MG63 (cell line): ENCODE data around the gene PPFIBP2. TPM values are rescaled to one million over a fixed set of nuclear protein-coding genes. Genes with fewer than 3 reads are reported as not detected.
"Not testable (repeated sequence)": the region's sequence is repeated elsewhere in the genome, so short reads cannot be mapped to it uniquely, and the experiment has no call there.

Source experiments
- DNase-seq: peaks from one replicate; pipeline ENCODE4 v3.0.0-alpha.2; 2020
- H3K27me3 ChIP-seq: fragments of 250-450 bp; sonication (Bioruptor Pico); 2 replicates; pipeline ENCODE4 v1.5.1; 2020; ENCODE audit warnings: mild to moderate bottlenecking, moderate library complexity
- H3K36me3 ChIP-seq: fragments of 250-450 bp; sonication (Bioruptor Pico); 2 replicates; pipeline ENCODE4 v1.5.1; 2020; ENCODE audit warnings: mild to moderate bottlenecking, moderate library complexity
- H3K4me3 ChIP-seq: fragments of 250-450 bp; sonication (Bioruptor Pico); 2 replicates; pipeline ENCODE4 v1.5.1; 2020; ENCODE audit warnings: mild to moderate bottlenecking, moderate library complexity
- H3K9me3 ChIP-seq: fragments of 250-450 bp; sonication (Bioruptor Pico); 2 replicates; pipeline ENCODE4 v1.5.1; 2020; ENCODE audit warnings: mild to moderate bottlenecking, moderate library complexity
- total RNA-seq: library from RNA; depleted of rRNA; stranded (reverse); fragments of >200 nt; shearing (Covaris generic); gene quantifications from 2 replicates; pipeline ENCODE4 v1.2.3, GENCODE V29; 2014; ENCODE audit warnings: low replicate concordance

The PPFIBP2 gene
- total RNA-seq, 1 experiment from 2014 or later = 12.3 TPM

GRCh38 chr11:7517743-7518142 is 3.9 kb downstream of the PPFIBP2 start:
- not testable (repeated sequence) for DNase-seq, H3K9me3 ChIP-seq, H3K36me3 ChIP-seq, H3K27me3 ChIP-seq, H3K4me3 ChIP-seq

GRCh38 chr11:7518811-7519562 is 5.2 kb downstream of the PPFIBP2 start:
- Histone ChIP-seq H3K4me3 (no peak overlapping the region), H3K9me3 (no peaks in the 10 kb centered on the region), H3K27me3 (peaks cover 9% of the 10 kb centered on the region), H3K36me3 (no peaks in the 10 kb centered on the region)
- DNase-seq = no peak

- no peak overlapping the region for H3K4me3 ChIP-seq
- no peaks in the 10 kb centered on the region for H3K9me3 ChIP-seq
- H3K27me3 ChIP-seq = no peaks in the 10 kb centered on the region
- no peaks in the 10 kb centered on the region for H3K36me3 ChIP-seq
- DNase-seq = no peak
Measured at GRCh38 chr11:7520011-7520942, 6.5 kb downstream of the PPFIBP2 start.

- H3K27me3 ChIP-seq = no peaks in the 10 kb centered on the region
- H3K9me3 ChIP-seq = no peaks in the 10 kb centered on the region
- H3K4me3 ChIP-seq = no peak overlapping the region
- DNase-seq = no peak
- H3K36me3 ChIP-seq = no peaks in the 10 kb centered on the region
Measured at GRCh38 chr11:7520981-7521487, 7.2 kb downstream of the PPFIBP2 start.

GRCh38 chr11:7522121-7522520 is 8.3 kb downstream of the PPFIBP2 start:
- Histone ChIP-seq H3K27me3 (no peaks in the 10 kb centered on the region), H3K4me3 (no peak overlapping the region), H3K9me3 (no peaks in the 10 kb centered on the region), H3K36me3 (no peaks in the 10 kb centered on the region)
- no peak for DNase-seq

- Histone ChIP-seq H3K36me3 (no peaks in the 10 kb centered on the region), H3K4me3 (no peak overlapping the region), H3K27me3 (no peaks in the 10 kb centered on the region), H3K9me3 (no peaks in the 10 kb centered on the region)
- DNase-seq = no peak
Measured at GRCh38 chr11:7522546-7522945, 8.7 kb downstream of the PPFIBP2 start.

- Histone ChIP-seq H3K27me3 (no peaks in the 10 kb centered on the region), H3K4me3 (no peak overlapping the region), H3K9me3 (no peaks in the 10 kb centered on the region), H3K36me3 (no peaks in the 10 kb centered on the region)
- no peak for DNase-seq
Measured at GRCh38 chr11:7523416-7524210, 9.8 kb downstream of the PPFIBP2 start.

- no peak for DNase-seq
Measured at GRCh38 chr11:7524462-7525235, 10.8 kb downstream of the PPFIBP2 start.

GRCh38 chr11:7525424-7525823 is 11.6 kb downstream of the PPFIBP2 start:
- DNase-seq = no peak
- Histone ChIP-seq H3K36me3 (no peaks in the 10 kb centered on the region), H3K4me3 (no peak overlapping the region), H3K27me3 (no peaks in the 10 kb centered on the region), H3K9me3 (no peaks in the 10 kb centered on the region)

More at GRCh38 chr11:7524462-7525235, 10.8 kb downstream of the PPFIBP2 start:
- Histone ChIP-seq H3K36me3 (no peaks in the 10 kb centered on the region), H3K27me3 (no peaks in the 10 kb centered on the region), H3K4me3 (no peak overlapping the region), H3K9me3 (no peaks in the 10 kb centered on the region)

GRCh38 chr11:7527029-7527428 is 13.2 kb downstream of the PPFIBP2 start:
- Histone ChIP-seq H3K4me3 (no peak overlapping the region), H3K9me3 (no peaks in the 10 kb centered on the region), H3K27me3 (no peaks in the 10 kb centered on the region), H3K36me3 (no peaks in the 10 kb centered on the region)
- DNase-seq = no peak

- H3K27me3 ChIP-seq = no peaks in the 10 kb centered on the region
- no peak for DNase-seq
- H3K9me3 ChIP-seq = no peaks in the 10 kb centered on the region
- H3K4me3 ChIP-seq = no peak overlapping the region
- H3K36me3 ChIP-seq = no peaks in the 10 kb centered on the region
Measured at GRCh38 chr11:7528514-7529049, 14.8 kb downstream of the PPFIBP2 start.

- no peak overlapping the region for H3K4me3 ChIP-seq
- H3K27me3 ChIP-seq = no peaks in the 10 kb centered on the region
- no peaks in the 10 kb centered on the region for H3K9me3 ChIP-seq
- H3K36me3 ChIP-seq = no peaks in the 10 kb centered on the region
- DNase-seq = no peak
Measured at GRCh38 chr11:7530013-7530640, 16.3 kb downstream of the PPFIBP2 start.

GRCh38 chr11:7531011-7531410 is 17.2 kb downstream of the PPFIBP2 start:
- Histone ChIP-seq H3K36me3 (no peaks in the 10 kb centered on the region), H3K27me3 (no peaks in the 10 kb centered on the region), H3K9me3 (no peaks in the 10 kb centered on the region), H3K4me3 (no peak overlapping the region)
- DNase-seq = no peak

GRCh38 chr11:7532405-7533145 is 18.8 kb downstream of the PPFIBP2 start:
- Histone ChIP-seq H3K27me3 (no peaks in the 10 kb centered on the region), H3K36me3 (no peaks in the 10 kb centered on the region), H3K4me3 (no peak overlapping the region), H3K9me3 (no peaks in the 10 kb centered on the region)
- DNase-seq = no peak
